ENCODE measurements around the gene NOTCH2. TPM values are rescaled to one million over a fixed set of nuclear protein-coding genes. Genes with fewer than 3 reads are reported as not detected.

Gene NOTCH2
- polyA plus RNA-seq, 3 donors: 47.3 to 108 (median 86.6) TPM

DNA sequence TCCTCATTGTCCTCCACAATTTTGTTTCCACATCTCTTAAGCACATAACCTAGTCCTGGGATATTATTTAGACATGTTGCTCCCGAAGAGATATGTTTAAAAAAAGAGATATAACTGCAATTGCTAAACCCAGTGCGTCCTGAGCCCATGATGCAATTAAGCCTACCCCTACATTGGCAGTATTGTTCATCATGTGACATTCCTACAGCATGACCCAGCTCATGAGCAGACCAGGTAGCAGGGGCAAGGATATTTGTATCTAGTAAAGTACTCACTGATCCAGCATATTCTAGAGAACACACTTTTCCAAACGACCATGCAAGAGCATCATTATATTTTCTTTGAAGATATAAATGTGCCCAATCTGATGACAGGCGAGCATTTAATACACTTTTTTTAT, 174.4 kb downstream of the NOTCH2 start:
- no peak for DNase-seq
- intact Hi-C loops (cut with micrococcal nuclease): no loop called here
- TF ChIP-seq, protein P1, sequence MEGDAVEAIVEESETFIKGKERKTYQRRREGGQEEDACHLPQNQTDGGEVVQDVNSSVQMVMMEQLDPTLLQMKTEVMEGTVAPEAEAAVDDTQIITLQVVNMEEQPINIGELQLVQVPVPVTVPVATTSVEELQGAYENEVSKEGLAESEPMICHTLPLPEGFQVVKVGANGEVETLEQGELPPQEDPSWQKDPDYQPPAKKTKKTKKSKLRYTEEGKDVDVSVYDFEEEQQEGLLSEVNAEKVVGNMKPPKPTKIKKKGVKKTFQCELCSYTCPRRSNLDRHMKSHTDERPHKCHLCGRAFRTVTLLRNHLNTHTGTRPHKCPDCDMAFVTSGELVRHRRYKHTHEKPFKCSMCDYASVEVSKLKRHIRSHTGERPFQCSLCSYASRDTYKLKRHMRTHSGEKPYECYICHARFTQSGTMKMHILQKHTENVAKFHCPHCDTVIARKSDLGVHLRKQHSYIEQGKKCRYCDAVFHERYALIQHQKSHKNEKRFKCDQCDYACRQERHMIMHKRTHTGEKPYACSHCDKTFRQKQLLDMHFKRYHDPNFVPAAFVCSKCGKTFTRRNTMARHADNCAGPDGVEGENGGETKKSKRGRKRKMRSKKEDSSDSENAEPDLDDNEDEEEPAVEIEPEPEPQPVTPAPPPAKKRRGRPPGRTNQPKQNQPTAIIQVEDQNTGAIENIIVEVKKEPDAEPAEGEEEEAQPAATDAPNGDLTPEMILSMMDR (IDR thresholded peaks at IDR 0.05): no peak

DNA sequence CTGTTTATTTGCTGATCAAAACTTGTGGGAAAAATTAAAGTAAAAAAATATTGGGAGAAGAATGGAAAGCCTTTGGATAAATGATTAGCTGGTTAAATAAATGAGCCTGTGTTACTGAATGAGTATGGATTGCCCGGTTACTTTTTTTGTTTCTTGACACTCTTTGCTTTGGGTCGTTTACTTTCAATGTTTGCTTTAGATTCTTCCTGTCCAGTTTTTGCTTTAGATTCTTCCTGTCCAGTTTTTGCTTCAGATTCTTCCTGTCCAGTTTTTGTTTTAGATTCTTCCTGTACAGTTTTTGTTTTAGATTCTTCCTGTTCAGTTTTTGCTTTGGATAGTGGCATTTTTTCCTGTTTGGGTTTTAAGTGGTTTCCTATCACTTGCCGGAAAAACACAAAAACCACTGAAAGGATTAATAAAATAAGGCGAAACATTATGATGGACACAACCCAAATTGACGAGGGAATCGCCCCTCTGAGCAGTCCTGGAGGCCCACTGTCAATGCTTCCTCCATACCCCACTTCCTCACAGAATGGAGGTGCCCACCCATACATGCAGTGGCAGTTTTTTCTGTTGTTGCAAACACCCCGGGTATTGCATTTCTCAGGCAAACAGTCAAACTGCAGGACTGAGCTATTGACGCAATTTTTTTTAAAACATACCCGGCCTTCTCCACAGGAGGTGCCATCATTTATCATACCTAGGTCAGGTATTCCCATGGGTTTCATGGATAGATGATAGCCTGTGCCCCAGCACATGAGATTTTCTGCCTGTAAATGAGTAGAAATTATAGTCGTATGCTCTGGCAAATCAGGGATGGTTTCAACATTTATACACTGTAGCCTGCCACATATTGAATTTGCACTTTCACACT, 175.4 kb downstream of the NOTCH2 start:
- H3K4me1 ChIP-seq (ENCODE audit: control insufficient read depth in 1 of 2, insufficient read depth in 2 of 2, low read length in 2 of 2): peaks cover 0 to 4% of the 10 kb centered on the region in 2 donors
- Mint-ChIP-seq H3K36me3 (no peaks in the 10 kb centered on the region), H3K27me3 (ENCODE audit: low read depth in 3 of 3) (peaks cover 0 to 7% (median 3%) of the 10 kb centered on the region in 3 donors), H3K4me3 (no peak overlapping the region), H3K27ac (no peak overlapping the region), H3K4me1 (peaks cover 11% of the 10 kb centered on the region), H3K9me3 (peaks cover 0 to 8% (median 4%) of the 10 kb centered on the region in 7 donors)
- peaks cover 0 to 1% of the 10 kb centered on the region in 2 donors for H3K9me3 ChIP-seq (replicated peaks in 1 of 2; ENCODE audit: control insufficient read depth in 1 of 2, insufficient read depth in 1 of 2, low read length in 2 of 2)
- no peak overlapping the region for H3K4me2 ChIP-seq (replicated peaks; ENCODE audit: extremely low read depth, low read length, poor library complexity, severe bottlenecking)
- peak overlapping the region; percentile 1 for H2AFZ ChIP-seq (ENCODE audit: insufficient read depth, low read depth, low read length, poor library complexity, severe bottlenecking)
- no peaks in the 10 kb centered on the region for H3K27me3 ChIP-seq (ENCODE audit: control insufficient read depth in 2 of 2, insufficient read depth in 2 of 2, low read length in 2 of 2)
- H3K36me3 ChIP-seq (replicated peaks in 1 of 2; ENCODE audit: control insufficient read depth in 1 of 2, insufficient read depth in 2 of 2, low read length in 2 of 2): no peaks in the 10 kb centered on the region
- H4K20me1 ChIP-seq (ENCODE audit: insufficient read depth, low read length): no peaks in the 10 kb centered on the region
- H3K79me2 ChIP-seq (ENCODE audit: insufficient read depth, low read length): no peaks in the 10 kb centered on the region
- H3K9ac ChIP-seq (ENCODE audit: insufficient read depth, low read length, poor library complexity, severe bottlenecking): no peak overlapping the region
- TF ChIP-seq, protein P1 (IDR thresholded peaks at IDR 0.05): no peak
- 56% methylated on average over 4 of the region's 10 CpGs for WGBS (ENCODE audit: insufficient coverage)
- intact Hi-C loops (cut with micrococcal nuclease): no loop called here
- no peak overlapping the region for H3K4me3 ChIP-seq (replicated peaks in 1 of 3; ENCODE audit: low read depth in 2 of 3, low read length in 3 of 3)
- H3K27ac ChIP-seq (ENCODE audit: low read depth in 1 of 2, low read length in 2 of 2): no peak overlapping the region
- no peak for DNase-seq

More for the DNA sequence above, 174.4 kb downstream of the NOTCH2 start:
- peaks cover 0 to 6% (median 3%) of the 10 kb centered on the region in 7 donors for H3K9me3 Mint-ChIP-seq
- H3K9ac ChIP-seq (ENCODE audit: insufficient read depth, low read length, poor library complexity, severe bottlenecking): no peak overlapping the region
- peaks cover 0 to 7% (median 3%) of the 10 kb centered on the region in 3 donors for H3K27me3 Mint-ChIP-seq (ENCODE audit: low read depth in 3 of 3)
- no peaks in the 10 kb centered on the region for H3K27me3 ChIP-seq (ENCODE audit: control insufficient read depth in 2 of 2, insufficient read depth in 2 of 2, low read length in 2 of 2)
- no peak overlapping the region for H3K4me2 ChIP-seq (replicated peaks; ENCODE audit: extremely low read depth, low read length, poor library complexity, severe bottlenecking)
- H3K79me2 ChIP-seq (ENCODE audit: insufficient read depth, low read length): no peaks in the 10 kb centered on the region
- no peak overlapping the region for H3K27ac ChIP-seq (ENCODE audit: low read depth in 1 of 2, low read length in 2 of 2)
- H3K4me1 Mint-ChIP-seq: peaks cover 11% of the 10 kb centered on the region
- no peak overlapping the region for H3K4me3 ChIP-seq (replicated peaks in 1 of 3; ENCODE audit: low read depth in 2 of 3, low read length in 3 of 3)
- H3K36me3 Mint-ChIP-seq: no peaks in the 10 kb centered on the region
- H3K4me3 Mint-ChIP-seq: no peak overlapping the region
- H4K20me1 ChIP-seq (ENCODE audit: insufficient read depth, low read length): no peaks in the 10 kb centered on the region
- H3K9me3 ChIP-seq (replicated peaks in 1 of 2; ENCODE audit: control insufficient read depth in 1 of 2, insufficient read depth in 1 of 2, low read length in 2 of 2): no peaks in the 10 kb centered on the region
- H3K27ac Mint-ChIP-seq: no peak overlapping the region
- peaks cover 0 to 4% of the 10 kb centered on the region in 2 donors for H3K4me1 ChIP-seq (ENCODE audit: control insufficient read depth in 1 of 2, insufficient read depth in 2 of 2, low read length in 2 of 2)
- no peak overlapping the region for H2AFZ ChIP-seq (ENCODE audit: insufficient read depth, low read depth, low read length, poor library complexity, severe bottlenecking)
- H3K36me3 ChIP-seq (replicated peaks in 1 of 2; ENCODE audit: control insufficient read depth in 1 of 2, insufficient read depth in 2 of 2, low read length in 2 of 2): no peaks in the 10 kb centered on the region
- WGBS (ENCODE audit: insufficient coverage): 100% methylated on average over 1 of the region's 4 CpGs
